Activated CD8-positive, alpha-beta memory T cell treated with anti-CD3 and anti-CD28 coated beads for 1 hour (primary cell): ENCODE data around the gene EREG.

Experiments
- DNase-seq, 2 donors: peaks; one replicate each; pipeline ENCODE4 v3.0.0-alpha.2; 2020; ENCODE audit warnings: low read depth in 1 of 2; ENCODE audit errors: extremely low read depth in 1 of 2

The EREG gene

GRCh38 chr4:74364652-74365491 lies at the start of gene EREG:
EREG (plus strand) TSS chr4:74365145; CDS start chr4:74365309, 164 bp downstream.
- no peak for DNase-seq

GRCh38 chr4:74315376-74315775 lies 49.6 kb upstream of the EREG start:
- no peak for DNase-seq

- DNase-seq: no peak
Observed at GRCh38 chr4:74316397-74316796, 48.5 kb upstream of the EREG start.

GRCh38 chr4:74317616-74318246 lies 47.2 kb upstream of the EREG start:
- DNase-seq: no peak

GRCh38 chr4:74318276-74318675 lies 46.7 kb upstream of the EREG start:
- no peak for DNase-seq

- no peak for DNase-seq
Observed at GRCh38 chr4:74319470-74319869, 45.5 kb upstream of the EREG start.

- DNase-seq: no peak
Observed at GRCh38 chr4:74320559-74321118, 44.3 kb upstream of the EREG start.

- no peak for DNase-seq
Observed at GRCh38 chr4:74322301-74322700, 42.6 kb upstream of the EREG start.

GRCh38 chr4:74323663-74324062 lies 41.3 kb upstream of the EREG start:
- DNase-seq: no peak

GRCh38 chr4:74324262-74324661 lies 40.7 kb upstream of the EREG start:
- DNase-seq: no peak

- no peak for DNase-seq
Observed at GRCh38 chr4:74325886-74326285, 39.1 kb upstream of the EREG start.

GRCh38 chr4:74327762-74328161 lies 37.2 kb upstream of the EREG start:
- no peak for DNase-seq

GRCh38 chr4:74328501-74328900 lies 36.4 kb upstream of the EREG start:
- DNase-seq: no peak

- no peak for DNase-seq
Observed at GRCh38 chr4:74329307-74329706, 35.6 kb upstream of the EREG start.

GRCh38 chr4:74330295-74330750 lies 34.6 kb upstream of the EREG start:
- DNase-seq: no peak

- DNase-seq: no peak
Observed at GRCh38 chr4:74331252-74331651, 33.7 kb upstream of the EREG start.

- DNase-seq: no peak
Observed at GRCh38 chr4:74331944-74332343, 33.0 kb upstream of the EREG start.

GRCh38 chr4:74334636-74335035 lies 30.3 kb upstream of the EREG start:
- no peak for DNase-seq

GRCh38 chr4:74335341-74336021 lies 29.5 kb upstream of the EREG start:
- DNase-seq: no peak

GRCh38 chr4:74338792-74339333 lies 26.1 kb upstream of the EREG start:
- no peak for DNase-seq

- DNase-seq: no peak
Observed at GRCh38 chr4:74339501-74339900, 25.4 kb upstream of the EREG start.
